ENCODE results near the gene LRP8.
A peak's percentile ranks its signal among the peaks of the same experiment; 100 is the strongest.

The LRP8 gene

DNA sequence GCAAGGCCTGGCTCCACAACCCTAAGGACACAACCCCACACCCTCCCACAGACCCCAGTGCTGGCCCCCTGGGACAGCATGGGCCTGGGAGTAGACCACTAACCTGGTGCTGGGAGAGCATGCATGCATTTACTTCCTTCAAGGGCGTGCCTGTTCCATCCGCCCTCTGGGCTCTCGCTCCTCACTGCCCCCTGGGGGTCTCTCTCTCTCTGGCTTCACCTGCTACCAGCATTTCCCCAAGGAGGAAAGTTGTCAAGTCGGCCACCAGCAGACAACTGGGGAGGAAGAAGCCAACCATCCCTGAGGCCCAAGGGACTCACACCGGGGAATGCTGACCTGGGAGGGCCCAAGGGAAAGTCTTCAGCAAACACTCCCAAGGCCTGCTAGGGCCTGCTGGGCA is 6.5 kb downstream of the LRP8 start:
- peak; percentile 37 for DNase-seq

DNA sequence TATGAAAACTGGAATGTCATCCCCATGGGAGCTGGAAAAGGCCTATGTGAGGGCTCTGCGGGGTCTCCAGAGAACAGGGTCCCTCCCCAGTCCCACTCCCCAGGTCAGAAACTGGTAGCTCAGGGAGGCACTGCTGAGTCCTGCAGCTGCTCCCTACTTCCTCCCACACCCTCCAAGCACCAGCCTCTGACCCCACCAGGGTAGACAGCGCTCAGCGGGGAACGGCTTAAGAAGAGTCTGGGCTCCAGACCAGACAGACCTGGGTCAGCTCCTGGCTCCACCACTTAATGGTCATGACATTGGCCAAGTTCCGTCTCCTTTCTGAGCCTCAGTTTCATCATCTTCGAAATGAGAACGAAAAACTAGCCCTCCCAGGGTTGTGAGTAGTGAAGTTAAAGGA is 7.2 kb downstream of the LRP8 start:
- DNase-seq = no peak

DNA sequence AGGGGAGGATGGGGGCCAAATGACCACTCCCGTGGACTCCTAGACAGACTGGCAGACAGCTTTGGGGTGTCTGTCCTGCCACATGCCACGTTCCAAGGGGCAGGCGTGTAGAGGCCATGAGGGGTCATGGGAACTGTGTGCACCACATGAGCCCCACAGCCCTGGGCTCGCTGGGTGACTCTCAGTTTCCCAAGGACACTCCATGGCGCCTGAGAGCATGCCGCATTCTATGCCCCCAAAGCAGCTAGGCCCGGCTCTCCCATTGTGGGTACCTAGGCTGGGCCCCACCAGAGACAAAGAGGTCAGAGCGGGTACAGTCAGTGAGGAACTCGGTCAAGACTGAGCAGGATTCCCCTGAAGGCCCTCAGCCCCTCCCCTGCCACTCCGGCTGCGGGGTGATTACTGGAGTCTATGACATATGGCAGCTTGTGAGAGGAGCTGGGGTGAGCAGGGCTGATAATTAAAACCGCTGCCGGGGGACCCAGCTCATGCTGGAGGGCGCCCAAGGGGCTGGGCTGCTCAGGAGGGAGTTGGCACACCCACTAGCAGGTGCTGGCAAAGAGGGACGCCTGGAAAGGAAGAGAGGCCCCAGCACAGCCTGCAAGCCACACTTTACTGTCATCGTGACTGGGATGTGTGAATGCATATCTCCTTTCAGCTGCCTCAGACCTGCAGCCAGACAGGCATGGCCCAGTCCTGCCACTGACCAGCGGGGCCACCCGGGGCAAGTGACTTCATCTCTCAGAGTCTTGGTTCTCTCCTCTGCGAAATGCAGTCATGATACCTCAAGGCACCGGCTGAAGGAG is 8.4 kb downstream of the LRP8 start:
- DNase-seq = peak; percentile 93

DNA sequence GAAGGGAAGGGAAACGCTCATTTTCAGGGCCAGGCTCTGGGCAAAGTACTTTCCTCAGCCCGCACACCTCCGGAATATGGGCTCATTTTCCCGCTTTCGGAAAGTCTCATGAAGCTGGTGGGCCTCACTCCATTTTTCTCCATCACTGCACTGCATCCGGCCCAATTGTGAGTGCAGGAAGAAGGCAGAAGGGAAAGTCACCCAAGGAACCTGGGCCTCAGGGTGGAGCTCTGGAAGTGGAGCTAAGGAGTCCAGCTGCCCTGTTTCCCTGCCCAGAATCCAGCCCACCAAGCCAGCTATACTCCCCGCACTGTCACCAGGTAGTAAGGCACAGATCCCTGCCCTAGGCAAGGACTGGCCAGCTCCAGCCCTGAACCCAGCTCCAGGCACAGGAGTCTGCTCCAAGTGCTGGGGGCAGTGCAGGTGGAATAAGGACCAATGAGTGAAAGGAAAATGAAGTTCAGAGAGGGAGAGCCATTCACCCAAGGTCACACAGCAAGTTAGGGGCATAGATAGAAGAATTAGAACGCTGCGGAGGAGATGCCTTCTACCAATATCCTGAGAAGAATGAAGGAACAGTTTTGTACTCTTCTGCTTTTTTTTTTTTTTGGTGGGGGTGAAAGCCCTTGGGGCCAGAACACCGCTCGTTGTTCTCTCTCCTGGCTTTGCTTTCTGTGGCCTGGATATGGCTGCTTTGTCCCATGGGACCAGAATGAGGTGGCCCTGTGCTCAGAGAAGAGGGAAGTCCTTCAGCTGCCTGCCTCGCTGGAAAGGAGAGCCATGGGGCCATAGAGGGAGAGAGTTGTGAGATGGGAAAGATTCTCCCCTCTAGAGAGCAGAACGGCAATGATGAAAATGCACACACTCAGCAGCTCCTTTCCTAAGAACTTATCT is 10.0 kb downstream of the LRP8 start:
- no peak for DNase-seq

DNA sequence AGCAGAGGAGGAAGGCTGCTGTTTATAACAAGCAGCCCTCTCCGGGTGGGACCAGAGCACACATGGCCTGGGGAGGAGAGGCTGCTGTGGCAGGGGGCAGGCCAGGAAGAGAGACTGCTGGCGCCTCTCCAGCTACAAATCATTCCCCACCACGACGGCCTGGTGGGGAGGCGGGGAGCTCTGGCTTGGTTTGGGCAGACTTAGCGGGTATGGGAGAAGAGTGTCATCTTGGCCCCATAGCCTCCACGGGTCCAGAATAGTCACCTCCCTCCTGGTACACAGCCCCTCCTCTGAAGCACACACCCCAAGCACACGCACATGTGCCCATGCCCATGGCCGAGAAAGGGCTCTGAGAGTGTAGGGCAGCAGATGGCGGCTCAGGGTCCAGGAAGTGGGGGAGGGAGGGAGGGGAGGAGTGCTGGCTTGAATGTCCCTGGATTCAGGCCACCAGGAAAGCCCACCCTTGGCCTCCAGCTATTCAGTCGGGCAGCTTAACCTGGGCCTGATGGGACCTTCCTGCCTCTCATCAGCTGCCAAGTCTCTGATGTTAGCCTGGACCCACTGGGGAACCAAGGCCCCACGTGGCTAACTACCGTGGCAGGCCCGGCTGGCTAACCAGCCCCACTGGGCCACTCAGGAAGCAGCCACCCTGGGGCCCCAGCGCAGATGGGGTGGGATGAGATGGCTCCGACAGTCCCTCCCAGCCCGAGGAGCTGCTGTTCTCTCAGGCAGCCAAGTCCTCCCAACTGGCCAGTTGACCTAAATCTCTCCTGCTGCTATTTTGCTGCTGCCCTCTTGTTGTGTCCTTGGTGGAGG is 10.9 kb downstream of the LRP8 start:
- DNase-seq = peak; percentile 92

DNA sequence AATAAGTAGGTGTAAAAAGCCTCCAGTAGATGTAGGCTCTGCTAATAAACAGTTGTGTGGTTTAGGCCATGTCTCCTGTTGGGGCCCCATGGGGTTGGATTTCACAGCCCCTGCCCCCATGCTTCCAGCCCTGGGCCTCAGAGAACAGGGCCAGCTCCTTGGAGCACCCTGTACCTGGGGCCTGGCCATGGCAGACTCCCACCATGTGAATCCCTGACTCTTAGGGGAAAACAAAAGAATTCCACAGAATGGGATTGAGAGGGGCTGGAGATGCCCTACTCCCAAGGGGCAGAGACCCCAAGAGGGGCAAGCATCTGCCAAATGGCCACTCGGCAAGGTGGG is 11.5 kb downstream of the LRP8 start:
- no peak for DNase-seq

DNA sequence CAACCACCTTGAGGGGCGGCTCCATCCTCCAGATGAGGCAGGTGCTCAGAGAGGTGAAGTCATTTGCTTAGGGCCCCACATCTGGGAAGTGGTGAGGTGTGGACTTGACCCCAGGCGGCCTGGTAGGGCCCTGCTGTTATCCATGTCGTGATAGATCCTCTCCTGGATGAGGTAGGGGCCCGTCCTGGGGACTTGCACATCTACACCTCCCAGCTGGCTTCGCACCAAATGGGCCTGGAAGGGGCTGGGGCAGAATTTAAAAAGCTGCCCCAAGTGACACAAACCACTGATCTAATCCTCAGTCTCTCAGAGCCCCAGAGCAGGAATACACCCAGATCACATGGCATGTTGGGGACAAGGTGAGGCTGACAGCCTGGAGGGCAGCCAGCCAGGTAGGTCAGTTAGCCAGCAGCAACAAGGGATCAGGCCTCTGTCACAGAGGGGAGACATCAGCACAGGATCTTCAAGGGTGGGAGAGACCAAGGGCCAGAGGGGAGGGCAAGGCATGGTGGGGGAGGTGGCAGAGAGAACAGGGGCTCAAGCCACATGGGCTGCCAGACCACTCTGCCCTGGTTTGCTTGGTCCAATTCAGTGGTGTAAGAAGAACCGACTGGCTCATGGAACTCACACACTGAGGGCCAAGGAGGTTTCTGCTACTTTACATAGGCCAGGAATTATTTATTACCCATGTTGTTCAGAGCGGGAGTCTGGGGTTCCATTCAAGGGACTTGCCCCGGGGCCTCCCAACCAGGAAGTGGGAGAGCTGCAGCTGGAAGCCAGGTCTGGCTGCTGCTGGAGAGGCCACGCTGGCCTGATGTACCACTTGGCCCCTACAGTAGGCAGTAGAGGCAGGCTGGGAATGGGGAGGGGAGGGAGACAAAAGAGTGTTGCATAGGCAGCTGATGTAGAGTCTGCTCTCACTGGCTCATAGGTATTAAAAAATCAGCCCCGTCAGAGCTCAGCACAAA is 12.1 kb downstream of the LRP8 start:
- peak; percentile 42 for DNase-seq

DNA sequence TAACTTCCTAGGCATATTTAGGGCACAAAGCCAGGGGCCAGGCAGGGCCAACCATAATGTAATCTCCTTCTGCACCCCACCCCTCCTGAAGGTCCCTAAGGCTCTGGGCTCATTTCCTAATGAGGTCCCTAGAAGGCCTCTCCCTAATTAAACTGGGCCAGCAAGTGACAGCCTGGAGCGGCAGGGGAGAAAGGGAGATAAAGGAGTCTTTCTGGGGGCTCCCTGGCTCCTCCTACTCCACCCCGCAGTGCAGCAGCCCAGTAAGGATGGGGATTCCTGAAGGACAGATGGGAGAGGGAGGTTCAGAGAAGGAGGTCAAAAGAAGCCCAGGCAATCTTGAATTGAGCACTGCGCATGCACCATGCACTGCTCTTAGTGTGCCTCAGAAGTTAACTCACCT is 12.8 kb downstream of the LRP8 start:
- no peak for DNase-seq

DNA sequence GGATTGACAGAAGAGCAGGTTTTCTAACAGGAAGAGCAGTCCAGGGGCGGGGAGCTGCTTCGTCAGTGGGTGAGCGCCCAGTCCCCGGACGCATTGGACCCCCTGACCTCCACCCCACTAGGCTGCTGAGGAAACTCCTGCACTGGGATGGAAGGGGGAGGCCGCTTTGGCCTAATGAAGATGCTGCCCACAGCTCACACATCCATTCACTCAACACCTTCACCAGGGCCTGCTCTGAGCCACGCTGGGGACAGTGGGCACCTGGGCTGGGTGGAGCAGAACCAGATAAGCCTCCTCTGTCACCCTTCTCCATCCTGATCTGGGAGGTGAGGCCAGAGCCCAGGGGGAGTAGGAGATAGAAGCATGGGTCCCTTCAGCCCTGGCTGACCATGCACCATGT is 13.3 kb downstream of the LRP8 start:
- no peak for DNase-seq

DNA sequence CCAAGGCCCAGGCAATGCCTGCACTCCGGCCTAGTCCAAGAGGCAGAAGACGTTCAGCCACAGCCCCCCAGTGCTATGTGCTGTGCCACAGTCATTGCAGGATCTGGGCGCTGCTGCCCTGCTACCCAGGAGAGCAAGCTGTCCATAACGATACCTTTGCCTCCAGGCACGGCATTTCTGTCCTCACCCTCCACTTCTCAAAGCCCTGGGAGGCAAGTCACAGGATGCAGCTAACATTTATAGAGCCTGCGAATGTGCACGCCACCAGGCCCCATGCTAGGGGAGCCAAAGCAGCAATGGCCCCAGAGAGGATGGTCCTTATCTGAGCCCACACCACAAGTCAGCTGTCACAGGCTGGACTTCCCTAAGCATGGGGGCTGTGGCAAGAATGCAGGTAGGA is 13.8 kb downstream of the LRP8 start:
- no peak for DNase-seq

DNA sequence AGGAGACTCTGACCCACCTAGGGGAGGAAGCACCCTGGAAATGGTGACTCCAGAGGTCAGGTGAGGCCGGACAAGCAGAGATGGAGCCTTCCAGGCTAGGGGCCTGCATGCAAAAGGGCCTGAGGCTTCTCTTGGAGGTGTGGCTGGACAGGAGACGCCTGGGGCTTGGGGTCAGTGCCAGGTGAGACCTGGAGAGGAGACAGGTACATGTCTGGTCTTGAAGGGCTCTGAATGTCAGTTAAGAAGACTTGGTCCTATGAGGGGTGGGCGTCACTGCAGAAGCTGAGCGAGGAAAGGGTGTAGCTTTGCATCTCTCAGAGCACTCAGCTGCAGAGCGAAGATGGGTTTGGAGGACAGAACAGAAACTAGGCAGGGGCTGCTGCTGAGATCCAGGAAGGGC is 14.3 kb downstream of the LRP8 start:
- no peak for DNase-seq

DNA sequence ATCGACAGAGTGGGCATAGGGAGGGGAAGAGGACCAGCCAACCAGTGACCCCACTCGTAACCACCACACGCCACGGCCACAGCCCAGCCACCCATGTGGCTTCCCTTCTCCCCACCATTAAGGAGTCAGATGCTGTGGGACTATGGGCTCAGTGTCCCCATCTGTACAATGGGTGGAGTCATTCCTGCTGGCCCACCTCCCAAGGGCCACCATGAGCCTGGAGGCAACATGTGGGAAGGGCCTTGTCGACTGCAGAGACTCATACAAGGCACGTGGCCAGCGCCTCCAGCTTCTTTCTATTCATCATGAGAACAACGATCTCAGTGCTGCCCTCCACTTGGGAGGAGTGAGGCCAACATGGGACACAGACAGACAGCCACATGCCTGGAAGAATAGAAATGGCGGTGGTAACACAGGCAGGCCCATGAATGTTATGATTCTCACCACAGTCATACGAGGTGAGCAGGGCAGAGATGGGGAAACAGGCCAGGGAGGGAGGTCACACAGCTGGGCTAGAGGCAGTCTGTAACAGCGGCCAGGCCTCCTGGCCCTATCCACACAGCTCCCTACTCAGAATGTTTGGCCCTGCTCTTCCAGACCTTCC is 16.1 kb downstream of the LRP8 start:
- peak; percentile 72 for DNase-seq

DNA sequence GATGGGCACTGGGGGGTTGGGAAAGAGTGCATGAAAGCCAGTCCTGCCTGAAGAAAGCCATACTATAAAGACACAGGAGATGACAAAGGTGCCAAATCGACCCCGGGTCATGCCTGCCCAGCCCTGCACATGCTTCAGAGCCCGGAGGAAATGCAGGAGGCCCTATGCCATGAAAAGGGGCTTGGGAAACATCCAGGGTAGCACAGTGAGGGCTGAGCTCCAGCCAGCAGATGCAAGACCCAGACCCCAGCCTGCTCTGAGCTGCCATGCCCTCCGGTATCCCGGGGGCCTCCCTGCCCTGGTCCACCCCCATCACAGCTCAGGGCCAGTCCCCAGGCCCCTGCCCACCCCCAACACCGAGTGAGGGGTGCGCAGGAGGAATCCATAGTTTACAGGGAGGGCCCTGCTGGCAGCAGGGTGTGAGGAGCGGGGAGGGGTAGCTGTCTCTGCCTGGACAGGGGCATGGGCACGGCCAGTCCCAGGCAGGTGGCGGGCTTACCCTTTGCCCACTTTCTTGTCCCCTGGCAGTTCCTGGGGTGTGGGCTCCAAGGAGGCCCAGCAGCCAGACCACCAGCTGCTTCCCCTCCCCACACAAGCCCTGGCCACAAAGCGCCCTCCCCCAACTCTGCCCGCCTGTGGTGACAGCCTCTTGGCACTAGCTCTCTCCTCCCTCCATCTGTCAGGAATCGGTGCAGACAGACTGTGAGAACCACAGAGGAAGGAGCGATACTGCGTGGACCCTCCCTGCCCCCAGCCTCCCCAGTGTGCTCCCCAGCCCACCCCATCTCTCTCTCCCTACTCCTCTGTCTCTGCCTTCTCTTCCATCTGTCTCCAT is 16.8 kb downstream of the LRP8 start:
- DNase-seq = peak; percentile 91

DNA sequence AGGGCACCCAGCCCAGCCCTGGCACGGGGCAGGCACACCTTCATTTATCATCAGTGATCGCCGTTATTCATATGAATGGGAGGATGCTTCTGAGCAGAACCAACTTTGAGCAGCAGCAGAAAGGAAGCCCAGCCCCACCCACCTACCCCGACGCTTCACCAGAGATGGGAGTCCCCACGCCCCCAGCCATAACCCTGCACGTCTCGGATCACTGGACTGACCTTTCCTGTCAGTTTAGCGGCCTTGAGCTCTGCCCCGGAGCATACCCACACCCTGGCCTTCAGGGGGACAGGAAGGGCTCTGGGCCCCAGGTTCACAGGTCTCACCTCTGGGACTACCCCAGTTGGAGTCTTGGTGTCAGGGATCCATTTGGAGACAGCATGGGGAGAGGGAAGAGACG is 18.1 kb downstream of the LRP8 start:
- DNase-seq = no peak

DNA sequence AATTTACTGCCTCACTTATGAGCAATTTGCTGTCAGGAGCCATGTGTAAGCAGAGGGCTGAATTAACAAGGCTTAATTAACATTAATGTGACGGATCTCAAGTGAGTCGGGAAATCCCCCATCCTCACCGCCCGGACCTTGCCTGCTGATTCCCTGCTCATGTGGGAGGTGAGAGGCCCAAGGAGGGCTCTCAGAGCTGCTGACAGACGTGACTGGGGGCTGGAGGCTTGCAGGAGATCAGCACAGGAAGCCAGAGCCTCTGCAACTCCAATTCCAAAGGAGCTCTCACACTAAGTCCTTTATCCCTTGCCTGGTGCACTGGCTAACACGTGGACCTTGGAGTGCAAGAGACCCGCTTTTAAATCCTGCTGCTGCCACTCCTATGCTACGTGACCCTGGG is 19.4 kb downstream of the LRP8 start:
- peak; percentile 47 for DNase-seq

DNA sequence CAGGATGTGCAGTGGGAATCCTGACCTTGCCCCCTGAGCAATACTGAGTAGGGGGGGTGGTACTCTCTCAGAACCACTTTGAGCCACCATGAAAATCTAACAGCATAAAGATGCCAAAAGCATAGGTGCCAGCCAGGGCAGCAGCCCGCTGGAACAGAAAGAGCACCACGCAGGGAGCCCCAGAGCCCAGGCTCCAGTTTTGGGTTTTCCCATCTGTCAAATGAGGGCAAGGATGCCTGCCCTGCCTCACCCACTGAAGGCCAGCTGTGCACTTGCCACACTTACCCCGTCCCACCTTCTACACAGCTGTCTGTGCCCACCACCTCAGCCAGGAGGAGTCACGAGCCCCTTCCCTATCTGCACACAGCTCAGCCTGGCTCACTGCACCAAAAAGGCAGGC is 20.8 kb downstream of the LRP8 start:
- DNase-seq = no peak

DNA sequence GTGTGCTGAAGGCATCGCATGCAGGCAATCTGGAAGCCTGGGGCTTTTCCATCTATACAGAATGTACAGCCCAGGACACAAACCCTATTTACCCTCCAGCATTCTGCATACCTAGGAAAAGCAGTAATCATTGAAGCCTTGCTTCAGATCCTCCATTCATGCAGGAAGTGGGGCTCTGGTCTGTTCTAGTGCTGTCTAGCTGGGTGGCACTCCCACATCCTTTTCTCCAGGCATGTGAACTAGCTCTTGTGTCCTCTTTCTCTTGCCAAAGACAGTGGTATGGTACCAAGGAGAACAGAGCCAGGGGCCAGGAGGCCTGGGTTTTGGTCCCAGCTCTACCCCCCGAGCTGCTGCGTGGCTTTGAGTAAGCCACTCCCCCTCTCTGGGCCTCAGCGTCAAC is 21.7 kb downstream of the LRP8 start:
- peak; percentile 28 for DNase-seq

DNA sequence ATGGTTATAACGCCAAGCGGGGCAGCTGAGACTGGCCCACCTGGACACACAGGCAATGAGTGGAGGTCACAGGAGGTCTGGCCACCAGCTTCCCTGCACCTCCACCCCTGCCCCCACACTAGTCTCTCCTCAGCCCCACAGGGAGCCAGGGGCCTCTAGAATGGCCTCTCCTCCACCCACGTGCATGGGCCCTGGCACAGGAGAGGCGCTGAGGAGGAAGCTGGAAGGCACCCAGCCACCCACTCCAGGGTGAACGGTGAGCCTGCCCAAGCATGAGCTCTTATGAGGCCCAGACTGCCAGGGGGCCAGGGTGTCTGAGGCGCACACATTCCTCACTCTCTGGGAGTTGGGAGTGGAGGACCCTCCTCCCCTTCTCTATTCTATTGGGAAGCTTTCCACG is 22.2 kb downstream of the LRP8 start:
- DNase-seq = no peak

DNA sequence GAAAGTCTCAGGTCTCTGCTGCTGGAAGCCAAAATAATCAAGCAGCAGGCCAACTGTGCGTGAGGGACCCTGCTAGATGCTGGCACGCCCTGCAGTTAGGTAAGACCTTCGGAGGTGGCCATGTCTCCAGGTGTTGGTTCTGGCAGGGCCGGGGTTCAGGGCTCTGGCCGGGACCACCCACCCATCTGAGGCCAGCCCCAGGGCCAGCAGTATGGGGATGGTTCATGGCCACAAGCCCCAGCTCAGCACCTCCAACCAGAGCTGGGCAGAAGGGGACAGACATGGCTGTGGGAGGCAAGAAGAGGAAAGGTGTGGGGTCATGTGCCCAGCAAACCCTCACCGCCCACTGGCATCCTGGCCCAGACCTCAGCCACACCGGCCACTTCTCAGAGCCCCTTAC is 23.3 kb downstream of the LRP8 start:
- no peak for DNase-seq

DNA sequence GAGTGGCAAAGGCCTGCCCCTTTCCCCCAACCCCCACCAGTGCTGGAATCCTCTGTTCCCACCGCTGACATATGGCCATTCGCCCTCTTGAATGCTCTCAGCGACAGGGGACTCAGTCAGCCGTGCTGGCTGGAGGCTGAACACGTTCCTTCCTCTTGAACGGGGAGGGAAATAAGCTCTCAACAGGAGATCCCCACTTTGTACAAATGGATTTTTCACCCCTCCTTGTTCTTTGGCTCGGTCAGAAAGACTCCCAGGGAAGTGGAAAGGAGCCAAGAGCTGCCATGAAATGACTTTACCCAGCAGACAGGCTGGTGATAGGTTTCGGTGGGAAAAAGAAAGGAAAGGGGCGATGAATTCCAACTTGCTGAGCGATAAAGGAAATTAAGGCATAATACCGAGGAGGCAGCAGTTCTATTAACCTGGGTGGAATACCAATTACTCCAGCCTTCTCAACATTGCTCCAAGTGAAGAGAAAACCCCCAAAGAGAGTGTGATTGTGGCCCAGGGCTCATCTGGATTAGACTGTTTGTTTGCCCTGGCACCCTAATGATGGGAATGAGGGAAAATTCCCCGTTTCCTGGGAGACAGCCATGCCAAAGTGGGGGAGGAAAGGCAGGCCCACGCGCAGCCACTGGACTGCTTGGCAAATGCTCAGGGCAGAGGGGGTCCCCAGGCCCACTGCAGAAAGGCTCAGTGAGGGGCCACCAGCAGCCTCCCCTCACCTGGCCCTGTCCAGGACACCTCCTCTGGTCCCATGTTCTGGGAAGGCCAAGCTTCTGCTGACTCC is 23.9 kb downstream of the LRP8 start:
- DNase-seq = peak; percentile 31
